SK-N-SH (cell line): ENCODE measurements around the gene SLC7A7. TPM values are rescaled to one million over a fixed set of nuclear protein-coding genes. Genes with fewer than 3 reads are reported as not detected.

Experiments used
- CTCF ChIA-PET: fragments of 300-600, 350-600 bp; formaldehyde crosslinking; extraction: SDS; loops from one replicate; lab custom pipeline; 2021; lab: Yijun Ruan, JAX
- POLR2A ChIA-PET: fragments of 350-600 bp; sonication (Branson Sonifier 250); formaldehyde crosslinking; extraction: SDS; loops from one replicate; lab custom pipeline; 2020; ENCODE audit warnings: antibody characterized with exemption, inconsistent platforms; lab: Yijun Ruan, JAX
- DNase-seq: peaks from one replicate; pipeline ENCODE4 v3.0.0; 2012
- H2AFZ ChIP-seq: fragments of 200-600 bp; sonication (generic); 2 replicates; pipeline ENCODE4 v1.8.1; 2016; ENCODE audit warnings: antibody characterized with exemption, mild to moderate bottlenecking, low read depth
- H3F3A ChIP-seq: fragments of 200-600 bp; sonication (generic); replicated peaks from 2 replicates; pipeline ENCODE3; 2016; ENCODE audit warnings: antibody characterized with exemption, mild to moderate bottlenecking; ENCODE audit not compliant: insufficient read depth
- H3K27ac ChIP-seq, 2 experiments: fragments of 200-500 bp in 1 of 2; fragments of 200-600 bp in 1 of 2; sonication (Bioruptor generic) in 1 of 2; sonication (generic), shearing (Covaris generic) in 1 of 2; 2 replicates each; pipeline versions ENCODE4 v1.5.1 to v1.6.1; 2014 to 2016; ENCODE audit warnings: low read depth in 2 of 2, inconsistent platforms in 1 of 2, low read length in 1 of 2, mild to moderate bottlenecking in 1 of 2, mixed read lengths in 1 of 2
- H3K27me3 ChIP-seq: fragments of 200-600 bp; sonication (generic), shearing (Covaris generic); 2 replicates; pipeline ENCODE4 v1.6.1; 2016; ENCODE audit warnings: mixed run types; ENCODE audit not compliant: insufficient read depth
- H3K36me3 ChIP-seq, 2 experiments: fragments of 200-500 bp in 1 of 2; fragments of 200-600 bp in 1 of 2; sonication (Bioruptor generic) in 1 of 2; sonication (generic) in 1 of 2; replicated peaks in 1 of 2; 2 replicates each; pipeline versions ENCODE3 to v1.5.1; 2014 to 2016; ENCODE audit warnings: low read length in 1 of 2, mild to moderate bottlenecking in 1 of 2; ENCODE audit not compliant: insufficient read depth in 2 of 2, control insufficient read depth in 1 of 2
- H3K4me1 ChIP-seq, 2 experiments: fragments of 200-500 bp in 1 of 2; fragments of 200-600 bp in 1 of 2; sonication (Bioruptor generic) in 1 of 2; sonication (generic), shearing (Covaris generic) in 1 of 2; 2 replicates each; pipeline versions ENCODE4 v1.5.1 to v1.6.1; 2014 to 2016; ENCODE audit warnings: low read depth in 1 of 2, low read length in 1 of 2, mixed run types in 1 of 2; ENCODE audit not compliant: insufficient read depth in 2 of 2, control insufficient read depth in 1 of 2
- H3K4me2 ChIP-seq: fragments of 200-600 bp; sonication (generic), shearing (Covaris generic); 2 replicates; pipeline ENCODE4 v1.6.1; 2017; ENCODE audit warnings: mixed run types
- H3K4me3 ChIP-seq, 2 experiments: fragments of 200-500 bp in 1 of 2; fragments of 200-600 bp in 1 of 2; sonication (Bioruptor generic) in 1 of 2; sonication (generic), shearing (Covaris generic) in 1 of 2; 2 replicates each; pipeline versions ENCODE4 v1.5.1 to v1.8.1; 2014 to 2016; ENCODE audit warnings: low read depth in 2 of 2, inconsistent platforms in 1 of 2, low read length in 1 of 2, mild to moderate bottlenecking in 1 of 2, mixed read lengths in 1 of 2, moderate library complexity in 1 of 2
- H3K79me2 ChIP-seq: fragments of 200-600 bp; sonication (generic); 2 replicates; pipeline ENCODE4 v1.8.1; 2017; ENCODE audit warnings: mild to moderate bottlenecking; ENCODE audit not compliant: insufficient read depth
- H3K9ac ChIP-seq: fragments of 200-600 bp; sonication (generic); 2 replicates; pipeline ENCODE4 v1.6.1; 2017; ENCODE audit warnings: mixed run types
- H3K9me2 ChIP-seq: fragments of 200-600 bp; sonication (generic); 2 replicates; pipeline ENCODE4 v1.6.1; 2017; ENCODE audit warnings: mixed run types
- H3K9me3 ChIP-seq: fragments of 200-600 bp; sonication (generic); 2 replicates; pipeline ENCODE4 v1.6.1; 2017; ENCODE audit warnings: mixed run types, mild to moderate bottlenecking, moderate library complexity
- H4K20me1 ChIP-seq: fragments of 200-600 bp; sonication (generic); 2 replicates; pipeline ENCODE4 v1.6.1; 2017; ENCODE audit warnings: mild to moderate bottlenecking, mixed run types; ENCODE audit not compliant: insufficient read depth
- EP300 ChIP-seq, 2 experiments: IDR thresholded peaks; 2 replicates each; pipeline versions ENCODE4 v1.4.0 to v1.6.1; 2012; ENCODE audit warnings: borderline replicate concordance in 1 of 2, low read depth in 1 of 2, low read length in 1 of 2
- FOXJ3 ChIP-seq: sonication (generic); formaldehyde crosslinking; IDR thresholded peaks from 2 replicates; pipeline ENCODE4 v1.5.1; 2020; ENCODE audit warnings: mild to moderate bottlenecking, missing genetic modification reagents
- GABPA ChIP-seq: IDR thresholded peaks from 2 replicates; pipeline ENCODE4 v1.4.0; 2012; ENCODE audit warnings: low read depth, mild to moderate bottlenecking
- GATA2 ChIP-seq: sonication (generic); formaldehyde crosslinking; IDR thresholded peaks from 2 replicates; pipeline ENCODE4 v1.5.0; 2020; ENCODE audit warnings: mild to moderate bottlenecking, missing genetic modification reagents
- MEF2A ChIP-seq: IDR thresholded peaks from 2 replicates; pipeline ENCODE4 v1.4.0; 2012; ENCODE audit warnings: low read depth, borderline replicate concordance
- MXI1 ChIP-seq: IDR thresholded peaks from 2 replicates; pipeline ENCODE4 v1.6.1; 2012; ENCODE audit warnings: mild to moderate bottlenecking, low read depth, low read length, improper control_type of control experiment
- NFIC ChIP-seq: IDR thresholded peaks from 2 replicates; pipeline ENCODE4 v1.4.0; 2012; ENCODE audit warnings: borderline replicate concordance
- NRF1 ChIP-seq: IDR thresholded peaks from 2 replicates; pipeline ENCODE4 v1.6.1; 2012; ENCODE audit warnings: low read depth, mild to moderate bottlenecking, low read length
- REST ChIP-seq: IDR thresholded peaks from 2 replicates; pipeline ENCODE4 v1.6.1; 2012; ENCODE audit warnings: mild to moderate bottlenecking, low read depth, low read length, moderate library complexity
- RFX5 ChIP-seq: IDR thresholded peaks from 2 replicates; pipeline ENCODE4 v1.6.1; 2012; ENCODE audit warnings: mild to moderate bottlenecking, improper control_type of control experiment, low read length
- RXRA ChIP-seq: IDR thresholded peaks from 2 replicates; pipeline ENCODE4 v1.4.0; 2012; ENCODE audit warnings: low read depth, mild to moderate bottlenecking, borderline replicate concordance
- TCF12 ChIP-seq: IDR thresholded peaks from 2 replicates; pipeline ENCODE4 v1.4.0; 2012
- USF2 ChIP-seq: fragments of 150-350 bp; IDR thresholded peaks from 2 replicates; pipeline ENCODE4 v1.6.1; 2017; ENCODE audit warnings: antibody characterized with exemption, low read length, low read depth, borderline replicate concordance
- WGBS: methylation state at CpG from one replicate; pipeline ENCODE4 v1.1.6; 2017; ENCODE audit warnings: low lambda C conversion rate; 5-methylcytosine and 5-hydroxymethylcytosine counted together
- polyA plus RNA-seq, 3 experiments: library from polyadenylated mRNA; depleted of rRNA; stranded (reverse); fragments of >200 nt; gene quantifications; 2 replicates each; pipeline ENCODE4 v1.2.3, GENCODE V29; 2012
- TF ChIP-seq, protein P1 (sequence below): IDR thresholded peaks from 2 replicates; pipeline ENCODE4 v1.4.0; 2012; ENCODE audit warnings: low read depth
- TF ChIP-seq, protein P2 (sequence below): IDR thresholded peaks from 2 replicates; pipeline ENCODE4; 2012
- TF ChIP-seq, protein P3 (sequence below): fragments of 150-350 bp; IDR thresholded peaks from 2 replicates; pipeline ENCODE4 v1.6.1; 2016; ENCODE audit warnings: mild to moderate bottlenecking, low read depth, low read length

Gene SLC7A7
- polyA plus RNA-seq, 1 of the 3 experiments (the other 2 are of a cell fraction), result 0.30 TPM

GRCh38 chr14:22769369-22769768, 45.9 kb downstream of the SLC7A7 start:
- no peak overlapping the region for H3K27ac ChIP-seq
- H4K20me1 ChIP-seq, result no peaks in the 10 kb centered on the region
- no peak overlapping the region for H2AFZ ChIP-seq
- POLR2A ChIA-PET, result no interaction called here
- no peak for DNase-seq
- H3K4me2 ChIP-seq, result no peak overlapping the region
- no peaks in the 10 kb centered on the region for H3F3A ChIP-seq
- no peaks in the 10 kb centered on the region for H3K9me2 ChIP-seq
- CTCF ChIA-PET, result no interaction called here
- H3K4me1 ChIP-seq, result peaks cover 6 to 10% of the 10 kb centered on the region in 2 experiments; a peak in 2 of 4 replicates
- H3K79me2 ChIP-seq, result peaks cover 28% of the 10 kb centered on the region
- no peak overlapping the region for H3K9ac ChIP-seq
- no peaks in the 10 kb centered on the region for H3K9me3 ChIP-seq
- H3K36me3 ChIP-seq, result peaks cover 42 to 51% of the 10 kb centered on the region in 2 experiments
- TF ChIP-seq TCF12 (no peak), GATA2 (CRISPR knock-in tag) (no peak), GABPA (no peak), MEF2A (no peak), REST (no peak), MXI1 (no peak), NFIC (no peak), RXRA (no peak), USF2 (no peak), EP300 (IDR thresholded peaks at IDR 0.05; ENCODE audit: borderline replicate concordance in 1 of 2, low read depth in 1 of 2, low read length in 1 of 2) (no peak), FOXJ3 (CRISPR knock-in tag) (no peak), RFX5 (no peak), NRF1 (no peak)
- TF ChIP-seq, protein P1, sequence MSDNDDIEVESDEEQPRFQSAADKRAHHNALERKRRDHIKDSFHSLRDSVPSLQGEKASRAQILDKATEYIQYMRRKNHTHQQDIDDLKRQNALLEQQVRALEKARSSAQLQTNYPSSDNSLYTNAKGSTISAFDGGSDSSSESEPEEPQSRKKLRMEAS, result no peak
- TF ChIP-seq, protein P2, sequence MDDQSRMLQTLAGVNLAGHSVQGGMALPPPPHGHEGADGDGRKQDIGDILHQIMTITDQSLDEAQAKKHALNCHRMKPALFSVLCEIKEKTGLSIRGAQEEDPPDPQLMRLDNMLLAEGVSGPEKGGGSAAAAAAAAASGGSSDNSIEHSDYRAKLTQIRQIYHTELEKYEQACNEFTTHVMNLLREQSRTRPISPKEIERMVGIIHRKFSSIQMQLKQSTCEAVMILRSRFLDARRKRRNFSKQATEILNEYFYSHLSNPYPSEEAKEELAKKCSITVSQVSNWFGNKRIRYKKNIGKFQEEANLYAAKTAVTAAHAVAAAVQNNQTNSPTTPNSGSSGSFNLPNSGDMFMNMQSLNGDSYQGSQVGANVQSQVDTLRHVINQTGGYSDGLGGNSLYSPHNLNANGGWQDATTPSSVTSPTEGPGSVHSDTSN, result no peak
- TF ChIP-seq, protein P3, sequence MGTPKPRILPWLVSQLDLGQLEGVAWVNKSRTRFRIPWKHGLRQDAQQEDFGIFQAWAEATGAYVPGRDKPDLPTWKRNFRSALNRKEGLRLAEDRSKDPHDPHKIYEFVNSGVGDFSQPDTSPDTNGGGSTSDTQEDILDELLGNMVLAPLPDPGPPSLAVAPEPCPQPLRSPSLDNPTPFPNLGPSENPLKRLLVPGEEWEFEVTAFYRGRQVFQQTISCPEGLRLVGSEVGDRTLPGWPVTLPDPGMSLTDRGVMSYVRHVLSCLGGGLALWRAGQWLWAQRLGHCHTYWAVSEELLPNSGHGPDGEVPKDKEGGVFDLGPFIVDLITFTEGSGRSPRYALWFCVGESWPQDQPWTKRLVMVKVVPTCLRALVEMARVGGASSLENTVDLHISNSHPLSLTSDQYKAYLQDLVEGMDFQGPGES, result no peak
- 86% methylated on average over 2 of the region's 2 CpGs for WGBS
- no peaks in the 10 kb centered on the region for H3K27me3 ChIP-seq
- H3K4me3 ChIP-seq, result no peak overlapping the region
